ENCODE results near the gene SGSM1.

The SGSM1 gene

DNA sequence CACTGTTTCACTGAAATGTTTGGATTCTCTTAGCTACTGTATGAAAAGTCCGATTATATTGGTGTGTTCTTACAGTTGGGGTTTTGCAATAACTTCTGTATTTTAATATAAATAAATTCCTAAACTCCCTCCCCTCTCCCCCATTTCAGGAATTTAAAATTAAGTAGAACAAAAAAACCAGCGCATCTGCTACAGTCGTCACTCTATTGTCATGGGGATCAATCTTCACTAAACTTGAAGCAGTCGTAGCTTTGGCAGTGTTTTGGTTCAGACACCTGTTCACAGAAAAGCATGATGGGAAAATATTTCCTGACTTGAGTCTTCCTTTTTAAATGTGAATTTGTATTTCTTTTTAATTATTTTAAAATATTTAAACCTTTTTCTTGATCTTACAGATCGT, 40.8 kb upstream of the SGSM1 start:
- H3K4me3 ChIP-seq (ENCODE audit: low read depth, low read length): no peak overlapping the region

DNA sequence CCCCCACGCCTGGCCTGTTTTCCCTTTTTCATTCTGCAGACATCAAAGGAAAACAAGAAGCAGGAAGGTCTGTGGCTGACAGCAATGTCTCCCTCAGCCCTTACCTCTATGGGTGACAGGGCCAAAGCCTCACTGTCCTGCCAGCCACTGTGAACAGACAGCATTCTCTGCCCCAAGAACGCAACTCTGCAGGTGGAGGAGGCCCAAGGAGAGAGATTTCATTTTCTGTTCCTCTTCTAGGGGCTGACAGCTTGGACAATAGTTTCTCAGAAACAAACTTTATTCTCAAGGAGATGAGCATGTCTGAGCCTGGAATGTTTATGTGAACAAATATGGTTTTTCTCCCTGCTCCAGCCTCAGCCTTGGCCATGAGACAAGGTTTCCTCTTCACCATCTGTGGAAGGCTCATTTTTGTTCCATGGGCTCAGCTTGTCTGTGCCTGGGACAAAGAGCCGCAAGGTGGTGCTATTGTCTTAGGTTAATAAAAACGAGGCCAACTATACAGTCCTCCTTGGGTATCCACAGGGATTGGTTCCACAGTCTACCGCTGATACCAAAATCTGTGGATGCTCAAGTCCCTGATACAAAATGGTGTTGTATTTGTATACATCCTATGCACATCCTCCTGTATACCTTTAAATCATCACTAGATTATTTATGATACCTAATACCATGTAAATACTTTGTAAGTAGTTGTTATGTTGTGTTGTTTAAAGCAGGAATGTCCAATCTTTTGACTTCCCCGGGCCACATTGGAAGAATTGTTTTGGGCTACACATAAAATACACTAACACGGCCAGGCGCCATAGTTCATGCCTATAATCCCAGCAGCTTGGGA, 37.3 kb upstream of the SGSM1 start:
- TF ChIP-seq, protein P1, sequence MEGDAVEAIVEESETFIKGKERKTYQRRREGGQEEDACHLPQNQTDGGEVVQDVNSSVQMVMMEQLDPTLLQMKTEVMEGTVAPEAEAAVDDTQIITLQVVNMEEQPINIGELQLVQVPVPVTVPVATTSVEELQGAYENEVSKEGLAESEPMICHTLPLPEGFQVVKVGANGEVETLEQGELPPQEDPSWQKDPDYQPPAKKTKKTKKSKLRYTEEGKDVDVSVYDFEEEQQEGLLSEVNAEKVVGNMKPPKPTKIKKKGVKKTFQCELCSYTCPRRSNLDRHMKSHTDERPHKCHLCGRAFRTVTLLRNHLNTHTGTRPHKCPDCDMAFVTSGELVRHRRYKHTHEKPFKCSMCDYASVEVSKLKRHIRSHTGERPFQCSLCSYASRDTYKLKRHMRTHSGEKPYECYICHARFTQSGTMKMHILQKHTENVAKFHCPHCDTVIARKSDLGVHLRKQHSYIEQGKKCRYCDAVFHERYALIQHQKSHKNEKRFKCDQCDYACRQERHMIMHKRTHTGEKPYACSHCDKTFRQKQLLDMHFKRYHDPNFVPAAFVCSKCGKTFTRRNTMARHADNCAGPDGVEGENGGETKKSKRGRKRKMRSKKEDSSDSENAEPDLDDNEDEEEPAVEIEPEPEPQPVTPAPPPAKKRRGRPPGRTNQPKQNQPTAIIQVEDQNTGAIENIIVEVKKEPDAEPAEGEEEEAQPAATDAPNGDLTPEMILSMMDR (IDR thresholded peaks at IDR 0.05; ENCODE audit: borderline replicate concordance, insufficient read depth, low read depth, low read length): peak; percentile 54; the same call in 1 of the 2 replicates

More for the DNA sequence above, 40.8 kb upstream of the SGSM1 start:
- TF ChIP-seq, protein P1 (IDR thresholded peaks at IDR 0.05; ENCODE audit: borderline replicate concordance, insufficient read depth, low read depth, low read length): no peak

DNA sequence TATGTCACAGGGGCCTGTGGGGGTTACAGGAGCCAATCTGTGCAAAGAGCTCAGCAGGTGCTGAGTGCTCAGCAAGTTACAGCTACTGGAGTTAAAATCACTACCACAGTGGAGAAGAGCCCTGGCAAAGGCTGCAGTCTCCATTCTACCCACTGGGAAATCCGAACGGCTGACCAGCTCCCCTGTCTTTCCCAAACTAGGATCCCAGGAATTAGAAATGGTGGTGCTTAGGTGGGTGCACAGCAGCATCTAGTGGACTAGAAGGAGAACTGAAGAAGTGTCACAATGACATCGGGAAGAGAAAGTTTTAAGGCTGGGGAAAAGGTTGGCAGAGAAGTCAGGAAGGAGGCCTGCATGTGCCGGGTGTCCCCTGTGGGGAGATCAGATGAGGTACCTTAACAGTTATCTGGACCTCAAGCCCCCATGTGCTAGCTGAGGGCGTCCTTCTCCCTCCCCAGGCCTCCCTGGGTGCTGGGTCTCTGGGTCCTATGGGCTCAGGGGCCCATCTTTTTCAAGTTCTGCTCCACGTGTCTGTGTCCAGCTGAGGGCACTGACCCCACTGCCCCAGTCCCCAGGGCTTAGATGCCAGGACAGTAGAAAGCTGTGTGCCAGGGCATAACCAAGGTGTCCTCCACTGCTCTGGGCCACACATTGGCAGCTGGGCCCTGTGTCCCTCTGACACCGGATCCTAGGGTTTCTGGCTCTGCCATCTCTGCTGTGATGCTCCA, 33.4 kb upstream of the SGSM1 start:
- H3K4me3 ChIP-seq (ENCODE audit: low read depth, low read length): no peak overlapping the region
- TF ChIP-seq, protein P1 (IDR thresholded peaks at IDR 0.05; ENCODE audit: borderline replicate concordance, insufficient read depth, low read depth, low read length): peak; percentile 24; the same call in 1 of the 2 replicates

More for the DNA sequence above, 37.3 kb upstream of the SGSM1 start:
- H3K4me3 ChIP-seq (ENCODE audit: low read depth, low read length): no peak overlapping the region

DNA sequence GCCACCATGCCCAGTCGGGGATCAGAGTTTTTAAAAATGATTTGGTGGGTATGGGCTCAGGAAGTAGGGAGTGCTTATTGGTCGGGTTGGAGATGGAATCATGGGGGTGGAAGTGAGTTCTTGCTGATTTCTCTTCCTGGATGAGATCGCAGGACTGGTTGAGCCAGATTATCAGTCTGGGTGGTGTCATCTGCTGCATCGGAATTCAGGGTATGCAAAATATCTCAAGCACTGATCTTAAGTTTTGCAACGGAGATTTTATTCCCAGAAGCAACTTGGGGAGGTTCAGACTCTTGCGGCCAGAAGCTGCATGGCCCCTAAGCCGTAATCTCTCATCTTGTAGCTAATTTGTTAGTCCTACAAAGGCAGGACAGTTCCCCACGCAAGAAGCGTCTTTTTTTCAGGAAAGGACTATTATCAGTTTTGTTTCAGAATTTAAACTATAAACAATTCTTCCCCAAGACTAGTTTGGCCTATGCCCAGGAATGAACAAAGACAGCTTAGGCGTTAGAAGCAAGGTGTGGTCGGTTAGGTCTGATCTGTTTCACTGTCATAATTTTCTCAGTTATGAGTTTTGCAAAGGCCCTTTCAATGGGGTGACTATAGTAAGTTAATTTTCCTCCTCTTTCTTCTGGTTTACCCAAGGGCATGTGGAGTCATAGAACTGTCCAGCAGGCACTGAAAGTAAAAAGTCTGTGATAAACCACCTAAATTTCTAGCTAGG, 30.1 kb upstream of the SGSM1 start:
- H3K4me3 ChIP-seq (ENCODE audit: low read depth, low read length): no peak overlapping the region
- TF ChIP-seq, protein P1 (IDR thresholded peaks at IDR 0.05; ENCODE audit: borderline replicate concordance, insufficient read depth, low read depth, low read length): no peak

DNA sequence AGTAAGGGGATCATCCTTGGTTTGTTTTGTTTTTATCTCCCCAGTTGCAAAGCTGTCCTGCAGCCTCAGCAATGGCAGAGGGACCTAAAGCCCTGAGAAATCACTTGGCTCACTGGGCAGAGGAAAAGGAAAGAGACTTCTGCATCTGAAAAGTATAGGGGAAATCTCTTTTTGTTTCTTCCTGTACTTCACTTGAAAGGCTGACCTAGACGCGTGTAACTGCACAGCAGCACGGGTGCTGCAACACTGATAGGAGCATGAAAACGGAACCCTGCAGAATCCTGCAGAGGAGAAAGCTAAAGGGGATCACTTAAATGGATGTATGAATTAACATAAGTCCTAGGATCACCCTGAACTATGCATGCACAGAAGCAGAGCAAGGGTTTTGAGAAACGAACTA, 29.5 kb upstream of the SGSM1 start:
- no peak overlapping the region for H3K4me3 ChIP-seq (ENCODE audit: low read depth, low read length)
- TF ChIP-seq, protein P1 (IDR thresholded peaks at IDR 0.05; ENCODE audit: borderline replicate concordance, insufficient read depth, low read depth, low read length): no peak

DNA sequence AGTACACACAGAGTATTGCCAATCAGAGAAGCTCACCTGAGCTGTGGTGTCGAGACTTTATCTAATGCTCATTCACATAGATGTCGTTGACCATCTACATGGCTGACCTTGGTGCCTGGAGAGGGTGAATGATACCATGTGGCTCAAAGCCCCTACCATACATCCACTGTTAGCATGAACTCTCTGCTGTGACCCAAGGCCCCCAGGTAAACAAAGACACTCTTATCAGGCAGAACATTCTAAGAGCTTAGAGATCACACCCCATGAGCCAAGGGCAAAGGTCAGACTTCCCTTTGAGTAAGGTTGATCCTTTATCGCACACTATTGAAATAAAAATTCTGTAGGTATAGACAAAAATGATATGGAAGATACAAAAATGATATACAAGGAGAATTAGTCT, 16.5 kb upstream of the SGSM1 start:
- TF ChIP-seq, protein P1 (IDR thresholded peaks at IDR 0.05; ENCODE audit: borderline replicate concordance, insufficient read depth, low read depth, low read length): no peak
- H3K4me3 ChIP-seq (ENCODE audit: low read depth, low read length): no peak overlapping the region
